Common myeloid progenitor, CD34-positive (primary cell): ENCODE measurements around the gene MLX.
"Not testable (repeated sequence)": the region's sequence is repeated elsewhere in the genome, so short reads cannot be mapped to it uniquely, and the experiment has no call there.

Source experiments
- CTCF ChIA-PET: fragments of 350-600 bp; sonication (Branson Sonifier 250); formaldehyde crosslinking; loops from one replicate; lab custom pipeline; 2021; ENCODE audit warnings: antibody characterized with exemption; lab: Charles Lee
- POLR2A ChIA-PET: fragments of 350-600 bp; sonication (Branson Sonifier 250); formaldehyde crosslinking; loops from one replicate; lab custom pipeline; 2021; ENCODE audit warnings: antibody characterized with exemption; lab: Charles Lee
- DNase-seq, 3 donors: peaks; one replicate each; pipeline versions ENCODE4 v3.0.0 to v3.0.0-alpha.2; 2013
- H3K27ac ChIP-seq, 2 experiments: 1 replicate in 1 of 2; 2 replicates in 1 of 2; pipeline ENCODE4 v1.7.0; 2013; ENCODE audit warnings: inconsistent platforms in 2 of 2, low read length in 2 of 2, mild to moderate bottlenecking in 2 of 2, low read depth in 1 of 2, moderate library complexity in 1 of 2; ENCODE audit not compliant: severe bottlenecking in 2 of 2, insufficient read depth in 1 of 2, poor library complexity in 1 of 2
- H3K27me3 ChIP-seq, 5 experiments: replicated peaks in 2 of 5; 1 replicate in 3 of 5; 2 replicates in 2 of 5; pipeline versions ENCODE4 v1.6.1 to v1.7.0; 2013; ENCODE audit warnings: low read length in 4 of 5, mild to moderate bottlenecking in 2 of 5, moderate library complexity in 2 of 5, inconsistent platforms in 1 of 5; ENCODE audit not compliant: insufficient read depth in 5 of 5, control insufficient read depth in 4 of 5
- H3K36me3 ChIP-seq, 4 experiments: 1 replicate in 2 of 4; 2 replicates in 2 of 4; pipeline versions ENCODE4 v1.6.1 to v1.7.0; 2013; ENCODE audit warnings: low read length in 3 of 4, control low read depth in 1 of 4, mild to moderate bottlenecking in 1 of 4; ENCODE audit not compliant: control insufficient read depth in 4 of 4, insufficient read depth in 4 of 4
- H3K4me1 ChIP-seq, 4 experiments: 1 replicate in 3 of 4; 2 replicates in 1 of 4; pipeline versions ENCODE4 v1.6.1 to v1.7.1; 2013; ENCODE audit warnings: low read length in 3 of 4, mild to moderate bottlenecking in 3 of 4, control low read depth in 1 of 4, inconsistent platforms in 1 of 4, moderate library complexity in 1 of 4; ENCODE audit not compliant: control insufficient read depth in 4 of 4, insufficient read depth in 4 of 4; ENCODE audit errors: control extremely low read depth in 1 of 4
- H3K4me3 ChIP-seq, 7 experiments: 1 replicate in 4 of 7; 2 replicates in 3 of 7; pipeline versions ENCODE4 v1.5.1 to v1.7.0; 2013; ENCODE audit warnings: mild to moderate bottlenecking in 7 of 7, low read length in 6 of 7, moderate library complexity in 6 of 7, inconsistent platforms in 2 of 7, low read depth in 2 of 7, control low read depth in 1 of 7; ENCODE audit not compliant: insufficient read depth in 4 of 7, control insufficient read depth in 1 of 7; ENCODE audit errors: extremely low read depth in 1 of 7
- H3K9me3 ChIP-seq, 5 experiments: 1 replicate in 4 of 5; 2 replicates in 1 of 5; pipeline versions ENCODE4 v1.6.1 to v1.7.1; 2013; ENCODE audit warnings: low read length in 4 of 5, mild to moderate bottlenecking in 2 of 5, inconsistent platforms in 1 of 5, low read depth in 1 of 5, moderate library complexity in 1 of 5; ENCODE audit not compliant: control insufficient read depth in 4 of 5, insufficient read depth in 2 of 5; ENCODE audit errors: control extremely low read depth in 1 of 5
- WGBS: methylation state at CpG from one replicate; pipeline ENCODE4 v1.1.5; 2013; ENCODE audit not compliant: insufficient coverage; 5-methylcytosine and 5-hydroxymethylcytosine counted together

Gene MLX

GRCh38 chr17:42554250-42555121 lies 12.4 kb upstream of the MLX start:
- ChIA-PET CTCF (interaction anchor here (0.5 to 1.3 kb wide), 4 partner anchors 9 to 610 kb away, joined by 3 to 5 read pairs (median 4); no protein-coding TSS in a partner anchor), POLR2A (interaction anchor here (0.7 to 1.4 kb wide), 4 partner anchors 12 to 55 kb away, joined by 3 to 6 read pairs (median 4); partner anchors contain the start of genes MLX, RETREG3 and TUBG1)
- WGBS = 0% methylated on average over 53 of the region's 82 CpGs
- H3K4me1 ChIP-seq = peaks cover 3 to 19% (median 14%) of the 10 kb centered on the region in 4 experiments
- H3K27ac ChIP-seq = peak overlapping the region; percentile 87 to 92
- peaks cover 0 to 1% (median 0%) of the 10 kb centered on the region in 4 experiments for H3K36me3 ChIP-seq
- H3K9me3 ChIP-seq = no peaks in the 10 kb centered on the region
- peak; percentile 85 to 94 (median 92) for DNase-seq
- no peaks in the 10 kb centered on the region for H3K27me3 ChIP-seq
- peak overlapping the region; percentile 63 to 95 (median 88) for H3K4me3 ChIP-seq

DNA sequence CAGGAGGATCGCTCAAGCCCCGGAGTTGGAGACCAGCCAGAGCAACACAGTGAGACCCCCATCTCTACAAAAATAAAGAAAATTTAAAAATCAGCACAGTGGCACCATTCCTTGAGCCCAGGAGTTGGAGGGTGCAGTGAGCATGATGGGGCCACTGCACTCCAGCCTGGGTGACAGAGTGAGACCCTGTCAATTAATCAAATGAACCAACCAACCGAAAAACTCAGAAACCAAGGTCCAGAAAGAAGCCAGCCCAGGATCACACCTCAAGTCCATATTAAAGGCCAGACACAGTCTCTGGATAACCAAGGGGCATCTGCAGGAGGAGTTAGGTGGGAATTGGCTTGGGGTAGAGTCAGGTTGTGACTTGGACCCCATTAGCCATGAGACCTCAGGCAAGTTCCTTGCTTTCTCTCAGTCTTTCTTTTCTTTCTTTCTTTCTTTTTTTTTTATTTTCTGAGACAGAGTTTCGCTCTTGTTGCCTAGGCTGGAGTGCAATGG lies 11.7 kb upstream of the MLX start:
- peaks cover 3 to 19% (median 14%) of the 10 kb centered on the region in 4 experiments for H3K4me1 ChIP-seq
- H3K36me3 ChIP-seq = peaks cover 0 to 1% (median 0%) of the 10 kb centered on the region in 4 experiments
- H3K27me3 ChIP-seq = no peaks in the 10 kb centered on the region
- ChIA-PET POLR2A (interaction anchor here (0.7 to 1.4 kb wide), 3 partner anchors 11 to 53 kb away, joined by 3 to 6 read pairs (median 4); partner anchors contain the start of gene MLX), CTCF (interaction anchor here (0.5 kb wide), 1 partner anchor 610 kb away, joined by 4 read pairs; no protein-coding TSS in a partner anchor)
- 30% methylated on average over 3 of the region's 4 CpGs for WGBS
- peak overlapping the region; percentile 63 to 95 (median 88) for H3K4me3 ChIP-seq
- H3K9me3 ChIP-seq = no peaks in the 10 kb centered on the region
- H3K27ac ChIP-seq = peak overlapping the region; percentile 87 to 92
- DNase-seq = no peak

GRCh38 chr17:42555961-42556617 lies 10.8 kb upstream of the MLX start:
- DNase-seq = not testable (repeated sequence)

DNA sequence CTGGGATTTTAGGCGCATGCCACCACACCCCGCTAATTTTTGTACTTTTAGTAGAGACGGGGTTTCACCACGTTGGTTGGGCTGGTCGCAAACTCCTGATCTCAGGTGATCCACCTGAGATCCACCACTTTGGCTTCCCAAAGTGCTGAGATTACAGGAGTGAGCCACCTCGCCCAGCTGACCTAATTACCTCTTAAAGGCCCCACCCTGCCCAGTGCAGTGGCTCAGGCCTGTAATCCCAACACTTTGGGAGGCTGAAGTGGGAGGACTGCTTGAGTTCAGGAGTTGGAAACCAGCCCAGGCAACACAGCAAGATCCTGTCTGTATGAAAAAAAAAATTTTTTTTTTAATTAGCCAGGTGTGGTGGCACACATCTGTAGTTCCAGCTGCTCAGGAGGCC lies 7.8 kb upstream of the MLX start:
- POLR2A ChIA-PET = interaction anchor here (0.6 to 1.0 kb wide), 3 partner anchors 8 to 84 kb away, joined by 3 to 6 read pairs (median 3); partner anchors contain the start of gene MLX
- H3K4me1 ChIP-seq = peaks cover 3 to 42% (median 33%) of the 10 kb centered on the region in 4 experiments
- no peaks in the 10 kb centered on the region for H3K9me3 ChIP-seq
- no peak overlapping the region for H3K4me3 ChIP-seq
- WGBS = 95% methylated on average over 6 of the region's 6 CpGs
- peaks cover 0 to 8% (median 3%) of the 10 kb centered on the region in 4 experiments for H3K36me3 ChIP-seq
- no peaks in the 10 kb centered on the region for H3K27me3 ChIP-seq
- DNase-seq = no peak
- CTCF ChIA-PET = interaction anchor here (1.2 to 1.7 kb wide), 3 partner anchors 11 to 23 kb away, joined by 3 to 4 read pairs (median 4); partner anchors contain the start of genes NAGLU and PSMC3IP
- H3K27ac ChIP-seq = no peak overlapping the region

More at GRCh38 chr17:42555961-42556617, 10.8 kb upstream of the MLX start:
- H3K9me3 ChIP-seq, H3K27ac ChIP-seq, CTCF ChIA-PET, H3K4me3 ChIP-seq, H3K27me3 ChIP-seq, POLR2A ChIA-PET, H3K36me3 ChIP-seq: not testable (repeated sequence)
- WGBS = 95% methylated on average over 3 of the region's 5 CpGs
- peaks cover 3 to 22% (median 15%) of the 10 kb centered on the region in 4 experiments for H3K4me1 ChIP-seq

DNA sequence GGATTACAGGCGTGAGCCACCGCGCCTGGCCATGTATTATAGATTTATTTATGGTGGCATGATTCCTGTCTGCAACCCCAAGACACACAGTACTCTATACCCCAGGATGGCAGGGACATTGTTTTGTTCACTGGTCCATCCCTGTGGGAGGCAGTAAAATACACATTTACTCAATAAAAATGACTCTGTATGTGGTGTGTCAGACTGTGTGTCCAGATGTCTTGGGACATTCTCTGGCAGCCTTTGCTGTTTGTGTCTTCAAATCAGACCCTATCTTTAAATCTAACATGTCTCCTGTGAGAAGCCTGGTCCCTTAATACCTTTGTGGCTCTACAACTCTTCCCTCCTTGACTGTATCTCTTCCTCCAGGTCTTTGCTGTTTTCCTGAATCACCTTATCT lies 6.7 kb upstream of the MLX start:
- WGBS = no CpG with 5 or more reads among the region's 3 CpGs
- POLR2A ChIA-PET = no interaction called here

DNA sequence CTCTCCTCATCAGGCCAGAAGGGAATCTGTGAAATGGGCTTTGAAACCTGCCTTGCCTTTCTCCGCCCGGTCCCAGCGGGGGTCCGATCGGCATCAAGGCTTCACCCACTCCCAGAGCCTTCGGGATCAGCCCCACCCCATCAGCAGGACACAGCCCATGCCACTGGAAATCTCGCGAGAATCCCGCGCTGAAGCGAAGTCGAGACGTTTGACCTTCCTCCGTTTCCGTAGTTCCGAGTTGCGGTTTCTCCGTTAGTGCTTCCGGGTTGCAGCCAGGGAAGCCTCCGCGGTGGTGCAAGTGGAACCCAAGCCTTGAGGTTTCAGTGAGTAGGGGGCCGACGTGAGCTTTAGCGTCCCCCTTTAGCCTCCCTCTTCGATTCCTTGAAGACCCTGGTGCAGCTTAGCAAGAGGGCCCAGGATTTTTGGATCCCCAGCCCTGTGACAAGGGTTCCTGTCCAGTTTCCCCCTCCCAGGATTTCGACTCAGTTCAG lies 5.0 kb upstream of the MLX start, which contains the start of gene COASY:
Gene COASY (plus strand): TSS at position 252 of the 491 bp plus-strand sequence. CDS start 475 bp downstream, outside the sequence.
- peak within 1 kb of the TSS; percentile 54 to 97 (median 83) for H3K4me3 ChIP-seq
- CTCF ChIA-PET = no interaction called here
- H3K9me3 ChIP-seq = no peaks in the 10 kb centered on the region
- peak within 1 kb of the TSS; percentile 93 to 95 for H3K27ac ChIP-seq
- peaks cover 6 to 32% (median 17%) of the 10 kb centered on the region in 4 experiments for H3K36me3 ChIP-seq
- WGBS = under 1% methylated on average over 21 of the region's 26 CpGs
- POLR2A ChIA-PET = no interaction called here
- no peaks in the 10 kb centered on the region for H3K27me3 ChIP-seq
- DNase-seq = peak; percentile 95 to 97 (median 96)
- H3K4me1 ChIP-seq = peaks cover 0 to 41% (median 37%) of the 10 kb centered on the region in 4 experiments

More for the DNA sequence above, 6.7 kb upstream of the MLX start:
- CTCF ChIA-PET = interaction anchor here (0.8 to 1.2 kb wide), 3 partner anchors 9 to 24 kb away, joined by 3 to 4 read pairs (median 3); partner anchors contain the start of gene NAGLU
- Histone ChIP-seq H3K4me3 (no peak overlapping the region), H3K9me3 (no peaks in the 10 kb centered on the region), H3K27ac (no peak overlapping the region), H3K4me1 (peaks cover 3 to 36% (median 32%) of the 10 kb centered on the region in 4 experiments), H3K27me3 (no peaks in the 10 kb centered on the region), H3K36me3 (peaks cover 6 to 20% (median 11%) of the 10 kb centered on the region in 4 experiments)
- DNase-seq = no peak
